Prostate gland (tissue), 2 donors: ENCODE data around the gene FGD5.

ENCODE experiments used
- CTCF ChIP-seq, 4 experiments: fragments of 200-600 bp in 2 of 4; fragments of 450-650 bp in 2 of 4; sonication (generic) in 2 of 4; IDR thresholded peaks; 1 replicate in 3 of 4; 2 replicates in 1 of 4; pipeline ENCODE4 v1.5.1; 2016 to 2019; ENCODE audit warnings: antibody characterized with exemption in 4 of 4, mild to moderate bottlenecking in 2 of 4, moderate library complexity in 2 of 4
- POLR2AphosphoS5 ChIP-seq: sonication (generic); formaldehyde crosslinking; IDR thresholded peaks from one replicate; pipeline ENCODE4 v1.6.1; 2017; ENCODE audit warnings: antibody characterized with exemption

- no peak for TF ChIP-seq CTCF (IDR thresholded peaks at IDR 0.05)
- TF ChIP-seq POLR2AphosphoS5, result no peak
Measured at GRCh38 chr3:14775563-14775962, 43.2 kb upstream of the FGD5 start.
